HCT116 (cell line): ENCODE results near the gene STARD3. TPM values are rescaled to one million over a fixed set of nuclear protein-coding genes. Genes with fewer than 3 reads are reported as not detected.

ENCODE experiments used
- ATAC-seq: fragments of 200-7000 bp; cut with Tn5 transposase; 2 replicates; pipeline ENCODE4 v1.9.1; 2020; ENCODE audit warnings: mild to moderate bottlenecking, moderate library complexity
- BruUV-seq: library from RNA; stranded (reverse); fragments of 400-500 nt; replicated peaks from 2 replicates; lab custom pipeline; 2021; lab: Mats Ljungman, UMichigan
- CTCF ChIA-PET: fragments of 300-600 bp; sonication (Branson Sonifier 250); formaldehyde crosslinking; loops from one replicate; lab custom pipeline; 2021; ENCODE audit warnings: antibody characterized with exemption; lab: Charles Lee
- POLR2A ChIA-PET: fragments of 300-600, 350-600 bp; sonication (Branson Sonifier 250); formaldehyde crosslinking; loops from one replicate; lab custom pipeline; 2021; ENCODE audit warnings: antibody characterized with exemption; lab: Charles Lee
- RAD21 ChIA-PET, 2 experiments: fragments of 300-600 bp; sonication (Branson Sonifier 250); formaldehyde crosslinking; loops; one replicate each; lab custom pipeline; 2023; ENCODE audit warnings: low total read pairs in 2 of 2; ENCODE audit not compliant: uncharacterized antibody in 2 of 2, unreplicated experiment in 2 of 2, low non-redundant PET in 1 of 2; lab: Charles Lee
- DNase-seq: peaks from one replicate; pipeline ENCODE4 v3.0.0-alpha.2; 2010; ENCODE audit warnings: low read depth, low spot score
- H2AFZ ChIP-seq: fragments of 200-600 bp; shearing (Covaris generic), sonication (generic); 2 replicates; pipeline ENCODE4 v1.6.1; 2017; ENCODE audit warnings: low read depth, mixed run types, mixed read lengths, antibody characterized with exemption, low read length; ENCODE audit not compliant: poor library complexity, severe bottlenecking
- H3K27ac ChIP-seq: 2 replicates; pipeline ENCODE4 v1.5.1; 2012; ENCODE audit warnings: low read depth, low read length
- H3K27me3 ChIP-seq: fragments of 200-600 bp; sonication (generic); 2 replicates; pipeline ENCODE4 v1.6.1; 2016; ENCODE audit warnings: mixed run types, low read length, mixed read lengths; ENCODE audit not compliant: insufficient read depth
- H3K36me3 ChIP-seq, 2 experiments: fragments of 200-500 bp in 1 of 2; fragments of 200-600 bp in 1 of 2; sonication (Bioruptor generic) in 1 of 2; sonication (generic) in 1 of 2; 2 replicates each; pipeline versions ENCODE4 v1.5.1 to v1.6.1; 2014 to 2016; ENCODE audit warnings: low read length in 2 of 2, inconsistent platforms in 1 of 2, mixed read lengths in 1 of 2, mixed run types in 1 of 2; ENCODE audit not compliant: insufficient read depth in 2 of 2, control insufficient read depth in 1 of 2
- H3K4me1 ChIP-seq, 2 experiments: fragments of 200-600 bp in 1 of 2; sonication (generic) in 1 of 2; 2 replicates each; pipeline versions ENCODE4 v1.5.1 to v1.6.1; 2012 to 2017; ENCODE audit warnings: low read length in 2 of 2, inconsistent platforms in 1 of 2, mild to moderate bottlenecking in 1 of 2, mixed read lengths in 1 of 2, mixed run types in 1 of 2, moderate library complexity in 1 of 2; ENCODE audit not compliant: insufficient read depth in 2 of 2, control insufficient read depth in 1 of 2
- H3K4me2 ChIP-seq: fragments of 200-600 bp; sonication (generic); 2 replicates; pipeline ENCODE4 v1.6.1; 2017; ENCODE audit warnings: mixed run types, low read length, mixed read lengths
- H3K4me3 ChIP-seq, 2 experiments: fragments of 200-600 bp in 1 of 2; sonication (generic) in 1 of 2; replicated peaks in 1 of 2; 2 replicates each; pipeline ENCODE4 v1.5.1; 2011 to 2016; ENCODE audit warnings: low read length in 2 of 2, control low read depth in 1 of 2, low read depth in 1 of 2, mild to moderate bottlenecking in 1 of 2, mixed read lengths in 1 of 2, mixed run types in 1 of 2
- H3K79me2 ChIP-seq: fragments of 200-600 bp; sonication (generic); 2 replicates; pipeline ENCODE4 v1.6.1; 2017; ENCODE audit warnings: mild to moderate bottlenecking, mixed run types, low read length, moderate library complexity, mixed read lengths; ENCODE audit not compliant: insufficient read depth
- H3K9ac ChIP-seq: fragments of 200-600 bp; sonication (generic); 2 replicates; pipeline ENCODE4 v1.6.1; 2016; ENCODE audit warnings: low read length, mixed read lengths
- H3K9me2 ChIP-seq: fragments of 200-600 bp; sonication (generic), shearing (Covaris generic); 2 replicates; pipeline ENCODE4 v1.6.1; 2017; ENCODE audit warnings: mixed run types, mild to moderate bottlenecking, moderate library complexity; ENCODE audit not compliant: insufficient read depth
- H3K9me3 ChIP-seq, 2 experiments: fragments of 200-500 bp in 1 of 2; fragments of 200-600 bp in 1 of 2; sonication (Bioruptor generic) in 1 of 2; sonication (generic) in 1 of 2; 2 replicates each; pipeline ENCODE4 v1.6.1; 2014 to 2017; ENCODE audit warnings: low read length in 2 of 2, mixed read lengths in 2 of 2, inconsistent platforms in 1 of 2, low read depth in 1 of 2, mild to moderate bottlenecking in 1 of 2, mixed run types in 1 of 2, moderate library complexity in 1 of 2; ENCODE audit not compliant: control insufficient read depth in 1 of 2, insufficient read depth in 1 of 2
- H4K20me1 ChIP-seq: fragments of 200-600 bp; sonication (generic), shearing (Covaris generic); 2 replicates; pipeline ENCODE4 v1.6.1; 2017; ENCODE audit warnings: mixed run types, mild to moderate bottlenecking, moderate library complexity; ENCODE audit not compliant: insufficient read depth
- CTCF ChIP-seq, 3 experiments: fragments of 200-600 bp in 1 of 3; sonication (generic) in 1 of 3; IDR thresholded peaks in 2 of 3; conservative IDR thresholded peaks in 1 of 3; 2 replicates each; pipeline ENCODE4 v1.5.1; 2012 to 2017; ENCODE audit warnings: low read depth in 2 of 3, low read length in 2 of 3, antibody characterized with exemption in 1 of 3, borderline replicate concordance in 1 of 3, control low read depth in 1 of 3, mild to moderate bottlenecking in 1 of 3, mixed read lengths in 1 of 3, mixed run types in 1 of 3, moderate library complexity in 1 of 3; ENCODE audit not compliant: insufficient read depth in 1 of 3
- RAD21 ChIP-seq: IDR thresholded peaks from 2 replicates; pipeline ENCODE4 v1.6.1; 2012; ENCODE audit warnings: low read depth, mild to moderate bottlenecking
- SIN3A ChIP-seq: IDR thresholded peaks from 2 replicates; pipeline ENCODE4 v1.6.1; 2012; ENCODE audit warnings: low read depth
- SP1 ChIP-seq: IDR thresholded peaks from 2 replicates; pipeline ENCODE4 v1.6.1; 2012; ENCODE audit warnings: low read depth
- TCF7L2 ChIP-seq: IDR thresholded peaks from 2 replicates; pipeline ENCODE4 v1.7.0; 2011; ENCODE audit warnings: borderline replicate concordance, inconsistent platforms; ENCODE audit not compliant: insufficient read depth, insufficient read length; ENCODE audit errors: extremely low read depth
- ZBTB33 ChIP-seq: IDR thresholded peaks from 2 replicates; pipeline ENCODE4 v1.6.1; 2011; ENCODE audit warnings: mild to moderate bottlenecking, low read length, moderate library complexity; ENCODE audit not compliant: insufficient replicate concordance; ENCODE audit errors: extremely low read depth
- intact Hi-C: fragments of 100-400 bp; cut with micrococcal nuclease; formaldehyde crosslinking; loops from 2 replicates; pipeline ENCODE4 v1.10.0; 2022
- total RNA-seq: library from RNA; stranded (reverse); gene quantifications from one replicate; pipeline ENCODE4 v1.2.1, GENCODE V29; 2021; ENCODE audit not compliant: unreplicated experiment

Gene STARD3
- total RNA-seq, 1 experiment from 2014 or later: 73.9 TPM

GRCh38 chr17:39683295-39683939, 46.5 kb downstream of the STARD3 start:
- Histone ChIP-seq H2AFZ (no peak overlapping the region), H3K4me2 (no peak overlapping the region), H3K79me2 (no peaks in the 10 kb centered on the region), H3K4me3 (no peak overlapping the region), H3K9ac (no peak overlapping the region), H3K36me3 (no peaks in the 10 kb centered on the region)
- DNase-seq: no peak
- ChIA-PET CTCF (no interaction called here), RAD21 (no interaction called here), POLR2A (no interaction called here)
- no TSS peak for BruUV-seq
- TF ChIP-seq SP1: no peak
- TF ChIP-seq RAD21: no peak
- no peak for TF ChIP-seq ZBTB33
- no peak for TF ChIP-seq TCF7L2
- no peak for TF ChIP-seq SIN3A
- TF ChIP-seq CTCF (IDR thresholded peaks at IDR 0.05 in 2 of 3, conservative IDR thresholded peaks at IDR 0.05 in 1 of 3; ENCODE audit: borderline replicate concordance in 1 of 3, insufficient read depth in 1 of 3, low read depth in 2 of 3, low read length in 2 of 3): no peak
- TF ChIP-seq, all 23 proteins: peak for 0
- H3K4me1 ChIP-seq: peaks cover 5 to 11% of the 10 kb centered on the region in 2 experiments; a peak in 3 of 4 replicates
- intact Hi-C loops: no loop called here
- H3K27me3 ChIP-seq: no peaks in the 10 kb centered on the region
- no peaks in the 10 kb centered on the region for H4K20me1 ChIP-seq
- no peak overlapping the region for H3K27ac ChIP-seq
- no peak for ATAC-seq
- H3K9me2 ChIP-seq: no peaks in the 10 kb centered on the region
- no peaks in the 10 kb centered on the region for H3K9me3 ChIP-seq
